Lower lobe of right lung (tissue), 2 donors: ENCODE measurements around the gene BPI. TPM values are rescaled to one million over a fixed set of nuclear protein-coding genes. Genes with fewer than 3 reads are reported as not detected.
"Not testable (repeated sequence)": the region's sequence is repeated elsewhere in the genome, so short reads cannot be mapped to it uniquely, and the experiment has no call there.

Experiments
- ATAC-seq, 2 donors: fragments of 200-7000 bp; cut with Tn5 transposase; one replicate each; pipeline ENCODE4 v1.9.1; 2020 to 2022; ENCODE audit warnings: mild to moderate bottlenecking in 2 of 2, moderate library complexity in 2 of 2
- DNase-seq: peaks from one replicate; pipeline ENCODE4 v3.0.0-alpha.2; 2020
- H3K27ac ChIP-seq: fragments of 200-600 bp; one replicate; pipeline ENCODE4 v1.8.0; 2022
- H3K27me3 ChIP-seq: fragments of 200-600 bp; one replicate; pipeline ENCODE4 v1.8.0; 2022; ENCODE audit warnings: low read depth
- H3K36me3 ChIP-seq: fragments of 200-600 bp; one replicate; pipeline ENCODE4 v1.8.0; 2022; ENCODE audit warnings: mild to moderate bottlenecking
- H3K4me1 ChIP-seq: fragments of 200-600 bp; one replicate; pipeline ENCODE4 v1.8.0; 2022
- H3K4me3 ChIP-seq: fragments of 200-600 bp; one replicate; pipeline ENCODE4 v1.8.0; 2022; ENCODE audit warnings: mild to moderate bottlenecking
- H3K9me3 ChIP-seq: fragments of 200-600 bp; one replicate; pipeline ENCODE4 v1.8.0; 2022
- CTCF ChIP-seq: fragments of 200-600 bp; IDR thresholded peaks from one replicate; pipeline ENCODE4 v1.8.0; 2022; ENCODE audit warnings: antibody characterized with exemption, mild to moderate bottlenecking
- intact Hi-C: fragments of 100-400 bp; cut with DNase I; formaldehyde crosslinking; loops from one replicate; pipeline ENCODE4 v1.11.0; 2022
- total RNA-seq: library from RNA; stranded (reverse); fragmentation: NEBNext Ultra II Directional; extraction: Animal tissue kit (Norgen Biotek cat#: 25700); gene quantifications from one replicate; pipeline ENCODE4 v1.2.1, GENCODE V29; 2021
- donor health status: DM: no; HTN: yes; CAD: no; lungs with severe emphysema.

BPI gene
- total RNA-seq, 1 donor from 2014 or later, result 0.44 TPM

GRCh38 chr20:38311091-38311490, 7.1 kb downstream of the BPI start:
- H3K4me3 ChIP-seq, result no peak overlapping the region
- H3K9me3 ChIP-seq, result no peaks in the 10 kb centered on the region
- intact Hi-C loops, result no loop called here
- TF ChIP-seq CTCF, result no peak
- H3K27ac ChIP-seq, result no peak overlapping the region
- no peaks in the 10 kb centered on the region for H3K36me3 ChIP-seq
- DNase-seq (no peak), ATAC-seq (no peak)
- H3K27me3 ChIP-seq, result peaks cover 4% of the 10 kb centered on the region
- no peaks in the 10 kb centered on the region for H3K4me1 ChIP-seq

GRCh38 chr20:38311491-38311890, 7.5 kb downstream of the BPI start:
- ATAC-seq, result no peak
- no peaks in the 10 kb centered on the region for H3K9me3 ChIP-seq
- no peak for DNase-seq
- no peak overlapping the region for H3K27ac ChIP-seq
- H3K36me3 ChIP-seq, result no peaks in the 10 kb centered on the region
- TF ChIP-seq CTCF, result no peak
- H3K27me3 ChIP-seq, result peaks cover under 1% of the 10 kb centered on the region
- intact Hi-C loops, result no loop called here
- H3K4me1 ChIP-seq, result no peaks in the 10 kb centered on the region
- no peak overlapping the region for H3K4me3 ChIP-seq

GRCh38 chr20:38313676-38314075, 9.7 kb downstream of the BPI start:
- Histone ChIP-seq H3K4me1 (no peaks in the 10 kb centered on the region), H3K27me3 (no peaks in the 10 kb centered on the region), H3K27ac (no peak overlapping the region), H3K9me3 (no peaks in the 10 kb centered on the region), H3K36me3 (no peaks in the 10 kb centered on the region), H3K4me3 (no peak overlapping the region)
- no peak for TF ChIP-seq CTCF
- intact Hi-C loops, result no loop called here
- ATAC-seq (no peak), DNase-seq (no peak)

- ATAC-seq, H3K27me3 ChIP-seq, H3K4me3 ChIP-seq, H3K36me3 ChIP-seq, DNase-seq, intact Hi-C loops, H3K9me3 ChIP-seq, H3K27ac ChIP-seq, H3K4me1 ChIP-seq: not testable (repeated sequence)
Observed at GRCh38 chr20:38314350-38314749, 10.4 kb downstream of the BPI start.

GRCh38 chr20:38315290-38315966, 11.5 kb downstream of the BPI start:
- no peak for ATAC-seq
- H3K4me3 ChIP-seq, result no peak overlapping the region
- no peak overlapping the region for H3K27ac ChIP-seq
- H3K27me3 ChIP-seq, result peaks cover 3% of the 10 kb centered on the region
- no peaks in the 10 kb centered on the region for H3K36me3 ChIP-seq
- no peak for TF ChIP-seq CTCF
- intact Hi-C loops, result no loop called here
- DNase-seq, result no peak
- no peaks in the 10 kb centered on the region for H3K9me3 ChIP-seq
- H3K4me1 ChIP-seq, result no peaks in the 10 kb centered on the region

GRCh38 chr20:38316341-38316740, 12.4 kb downstream of the BPI start:
- ATAC-seq, result no peak

More at GRCh38 chr20:38316341-38316740, 12.4 kb downstream of the BPI start:
- no peak for TF ChIP-seq CTCF
- H3K4me1 ChIP-seq, result no peaks in the 10 kb centered on the region
- no peak overlapping the region for H3K4me3 ChIP-seq
- H3K36me3 ChIP-seq, result no peaks in the 10 kb centered on the region
- H3K27ac ChIP-seq, result no peak overlapping the region
- H3K9me3 ChIP-seq, result no peaks in the 10 kb centered on the region
- no peak for DNase-seq
- peaks cover 3% of the 10 kb centered on the region for H3K27me3 ChIP-seq
- intact Hi-C loops, result no loop called here
